DOHH2 (cell line): ENCODE results near the gene VWA2.

Experiments used
- EZH2phosphoT487 ChIP-seq: fragments of 200-600 bp; sonication (generic); IDR thresholded peaks from 2 replicates; pipeline ENCODE4 v1.6.1; 2017; ENCODE audit warnings: borderline replicate concordance, mild to moderate bottlenecking, antibody characterized with exemption, low read length, moderate library complexity, mixed read lengths
- TF ChIP-seq, protein P1 (sequence below): fragments of 200-600 bp; sonication (generic); IDR thresholded peaks from one replicate; pipeline ENCODE4 v1.5.1; 2014; ENCODE audit warnings: antibody characterized with exemption, mild to moderate bottlenecking, low read depth, low read length; ENCODE audit not compliant: poor library complexity, severe bottlenecking

DNA sequence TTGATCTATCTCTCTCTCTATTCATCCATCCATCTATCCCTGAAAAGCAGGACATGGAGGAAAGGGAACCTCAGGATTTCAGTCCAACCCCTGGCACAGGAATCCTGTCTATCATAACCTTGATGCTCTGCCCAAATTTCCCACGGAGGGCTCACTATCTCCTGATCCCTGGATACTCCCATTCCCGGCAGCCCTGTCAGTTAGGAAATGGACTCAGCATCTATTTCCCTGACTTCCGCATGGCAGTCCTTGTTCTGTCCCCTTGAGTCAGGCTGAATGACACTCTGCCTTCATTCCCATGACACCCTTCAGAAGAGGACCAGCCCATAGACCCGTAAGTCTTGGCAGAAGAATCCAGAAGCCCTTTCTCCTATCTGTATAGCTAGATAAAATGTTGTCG is 77.7 kb downstream of the VWA2 start:
- TF ChIP-seq, protein P1, sequence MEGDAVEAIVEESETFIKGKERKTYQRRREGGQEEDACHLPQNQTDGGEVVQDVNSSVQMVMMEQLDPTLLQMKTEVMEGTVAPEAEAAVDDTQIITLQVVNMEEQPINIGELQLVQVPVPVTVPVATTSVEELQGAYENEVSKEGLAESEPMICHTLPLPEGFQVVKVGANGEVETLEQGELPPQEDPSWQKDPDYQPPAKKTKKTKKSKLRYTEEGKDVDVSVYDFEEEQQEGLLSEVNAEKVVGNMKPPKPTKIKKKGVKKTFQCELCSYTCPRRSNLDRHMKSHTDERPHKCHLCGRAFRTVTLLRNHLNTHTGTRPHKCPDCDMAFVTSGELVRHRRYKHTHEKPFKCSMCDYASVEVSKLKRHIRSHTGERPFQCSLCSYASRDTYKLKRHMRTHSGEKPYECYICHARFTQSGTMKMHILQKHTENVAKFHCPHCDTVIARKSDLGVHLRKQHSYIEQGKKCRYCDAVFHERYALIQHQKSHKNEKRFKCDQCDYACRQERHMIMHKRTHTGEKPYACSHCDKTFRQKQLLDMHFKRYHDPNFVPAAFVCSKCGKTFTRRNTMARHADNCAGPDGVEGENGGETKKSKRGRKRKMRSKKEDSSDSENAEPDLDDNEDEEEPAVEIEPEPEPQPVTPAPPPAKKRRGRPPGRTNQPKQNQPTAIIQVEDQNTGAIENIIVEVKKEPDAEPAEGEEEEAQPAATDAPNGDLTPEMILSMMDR = no peak
- TF ChIP-seq EZH2phosphoT487 = no peak
